Keratinocyte (primary cell): ENCODE results near the gene MGAT5B. TPM values are rescaled to one million over a fixed set of nuclear protein-coding genes. Genes with fewer than 3 reads are reported as not detected.

Experiments
- DNase-seq: peaks from one replicate; pipeline ENCODE4 v3.0.0-alpha.2; 2011; ENCODE audit warnings: low read depth, missing footprints, low spot score
- FAIRE-seq: peaks from 2 replicates; lab custom pipeline; 2011; peaks lifted over from hg19 to GRCh38; lab: Jason Lieb, UNC
- H2AFZ ChIP-seq: 2 replicates; pipeline ENCODE4 v1.6.0; 2012; ENCODE audit warnings: low read length, control low read depth, inconsistent platforms; ENCODE audit not compliant: control insufficient read depth
- H3K27ac ChIP-seq: 2 replicates; pipeline ENCODE4 v1.5.1; 2011; ENCODE audit warnings: low read length; ENCODE audit not compliant: control insufficient read depth, insufficient read depth
- H3K27me3 ChIP-seq: 3 replicates; pipeline ENCODE4 v1.6.0; 2011; ENCODE audit warnings: low read length; ENCODE audit not compliant: control insufficient read depth, insufficient read depth; ENCODE audit errors: extremely low read depth
- H3K36me3 ChIP-seq, 2 experiments: 2 replicates in 1 of 2; 3 replicates in 1 of 2; pipeline ENCODE4 v1.5.1; 2011; ENCODE audit warnings: low read length in 2 of 2, mild to moderate bottlenecking in 1 of 2; ENCODE audit not compliant: control insufficient read depth in 2 of 2, insufficient read depth in 2 of 2; ENCODE audit errors: extremely low read depth in 1 of 2
- H3K4me1 ChIP-seq: 3 replicates; pipeline ENCODE4 v1.5.1; 2011; ENCODE audit warnings: low read length; ENCODE audit not compliant: control insufficient read depth, insufficient read depth; ENCODE audit errors: extremely low read depth
- H3K4me2 ChIP-seq: 3 replicates; pipeline ENCODE4 v1.6.0; 2011; ENCODE audit warnings: low read depth, low read length; ENCODE audit not compliant: control insufficient read depth, insufficient read depth; ENCODE audit errors: extremely low read depth
- H3K4me3 ChIP-seq, 3 experiments: fragments of 200-600 bp in 1 of 3; sonication (generic) in 1 of 3; 2 replicates in 2 of 3; 3 replicates in 1 of 3; pipeline ENCODE4 v1.5.1; 2011 to 2016; ENCODE audit warnings: low read length in 3 of 3, mild to moderate bottlenecking in 3 of 3, control low read depth in 2 of 3, inconsistent platforms in 1 of 3, low read depth in 1 of 3, mixed read lengths in 1 of 3, mixed run types in 1 of 3, moderate library complexity in 1 of 3; ENCODE audit not compliant: control insufficient read depth in 2 of 3, insufficient read depth in 2 of 3; ENCODE audit errors: extremely low read depth in 1 of 3
- H3K79me2 ChIP-seq: 2 replicates; pipeline ENCODE4 v1.6.0; 2012; ENCODE audit warnings: low read length; ENCODE audit not compliant: control insufficient read depth, insufficient read depth
- H3K9ac ChIP-seq: 3 replicates; pipeline ENCODE4 v1.6.0; 2011; ENCODE audit warnings: low read length; ENCODE audit not compliant: control insufficient read depth, insufficient read depth; ENCODE audit errors: extremely low read depth
- H3K9me1 ChIP-seq: 3 replicates; pipeline ENCODE4 v1.6.0; 2011; ENCODE audit warnings: low read length; ENCODE audit not compliant: control insufficient read depth, insufficient read depth; ENCODE audit errors: extremely low read depth
- H3K9me3 ChIP-seq: 2 replicates; pipeline ENCODE4 v1.5.1; 2012; ENCODE audit warnings: low read depth, low read length; ENCODE audit not compliant: control insufficient read depth
- H4K20me1 ChIP-seq: 3 replicates; pipeline ENCODE4 v1.6.0; 2011; ENCODE audit warnings: low read length; ENCODE audit not compliant: control insufficient read depth, insufficient read depth; ENCODE audit errors: extremely low read depth
- EZH2 ChIP-seq: IDR thresholded peaks from one replicate; pipeline ENCODE4 v1.6.1; 2012; ENCODE audit warnings: inconsistent platforms, mild to moderate bottlenecking, low read length, moderate library complexity
- dilution Hi-C: fragments of 300-500 bp; cut with MboI; formaldehyde crosslinking; loops from one replicate; pipeline ENCODE4 v1.7.0; 2020; ENCODE audit warnings: low sequenced_read_pairs; ENCODE audit not compliant: extremely low pct_ligation_motif_present
- polyA plus RNA-seq, 5 experiments: library from polyadenylated mRNA; depleted of rRNA in 3 of 5; stranded (reverse) in 3 of 5; stranded (forward) in 1 of 5; unstranded in 1 of 5; fragments of >200 nt; gene quantifications; 1 replicate in 1 of 5; 2 replicates in 3 of 5; 3 replicates in 1 of 5; pipeline versions ENCODE4 v1.2.1 to v1.2.3, GENCODE V29; 2011 to 2012; ENCODE audit warnings: missing spikeins in 2 of 5, low read depth in 1 of 5, low replicate concordance in 1 of 5
- TF ChIP-seq, protein P1 (sequence below), 3 experiments: IDR thresholded peaks in 1 of 3; conservative IDR thresholded peaks in 1 of 3; optimal IDR thresholded peaks in 1 of 3; 2 replicates in 2 of 3; 3 replicates in 1 of 3; pipeline versions ENCODE3 to v1.5.1; 2011; ENCODE audit warnings: low read length in 3 of 3, mild to moderate bottlenecking in 3 of 3, moderate library complexity in 2 of 3, control low read depth in 1 of 3, inconsistent platforms in 1 of 3; ENCODE audit not compliant: insufficient read depth in 2 of 3; ENCODE audit errors: extremely low read depth in 1 of 3

Gene MGAT5B
- polyA plus RNA-seq, 1 donor (not counting 4 experiments of a cell fraction or from before 2014, with no cell fraction given), result 0.29 TPM

DNA sequence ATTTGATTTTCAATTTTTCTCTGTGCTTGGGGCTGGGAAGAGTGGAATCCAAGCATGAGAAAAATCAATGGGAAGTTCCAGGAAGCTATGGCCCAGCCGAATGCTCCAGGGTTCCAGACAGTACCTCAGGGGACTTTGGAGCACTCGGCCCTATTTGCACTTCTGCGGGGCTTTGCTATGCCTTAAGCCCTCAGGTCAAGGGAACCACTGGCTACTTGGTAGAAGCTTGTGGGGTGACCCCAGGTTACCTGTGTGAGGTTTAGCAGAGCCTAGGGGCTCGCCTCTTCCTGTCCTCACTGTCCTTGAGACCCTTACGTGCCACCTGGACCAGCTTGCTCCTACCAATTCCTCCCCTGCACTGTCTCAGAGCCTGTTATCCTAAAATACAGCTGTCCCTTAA lies 121.3 kb downstream of the MGAT5B start:
- no peak overlapping the region for H3K9ac ChIP-seq
- no peak overlapping the region for H3K4me2 ChIP-seq
- no peak for TF ChIP-seq EZH2
- TF ChIP-seq, protein P1, sequence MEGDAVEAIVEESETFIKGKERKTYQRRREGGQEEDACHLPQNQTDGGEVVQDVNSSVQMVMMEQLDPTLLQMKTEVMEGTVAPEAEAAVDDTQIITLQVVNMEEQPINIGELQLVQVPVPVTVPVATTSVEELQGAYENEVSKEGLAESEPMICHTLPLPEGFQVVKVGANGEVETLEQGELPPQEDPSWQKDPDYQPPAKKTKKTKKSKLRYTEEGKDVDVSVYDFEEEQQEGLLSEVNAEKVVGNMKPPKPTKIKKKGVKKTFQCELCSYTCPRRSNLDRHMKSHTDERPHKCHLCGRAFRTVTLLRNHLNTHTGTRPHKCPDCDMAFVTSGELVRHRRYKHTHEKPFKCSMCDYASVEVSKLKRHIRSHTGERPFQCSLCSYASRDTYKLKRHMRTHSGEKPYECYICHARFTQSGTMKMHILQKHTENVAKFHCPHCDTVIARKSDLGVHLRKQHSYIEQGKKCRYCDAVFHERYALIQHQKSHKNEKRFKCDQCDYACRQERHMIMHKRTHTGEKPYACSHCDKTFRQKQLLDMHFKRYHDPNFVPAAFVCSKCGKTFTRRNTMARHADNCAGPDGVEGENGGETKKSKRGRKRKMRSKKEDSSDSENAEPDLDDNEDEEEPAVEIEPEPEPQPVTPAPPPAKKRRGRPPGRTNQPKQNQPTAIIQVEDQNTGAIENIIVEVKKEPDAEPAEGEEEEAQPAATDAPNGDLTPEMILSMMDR (optimal IDR thresholded peaks at IDR 0.05 in 1 of 3, IDR thresholded peaks at IDR 0.05 in 1 of 3, conservative IDR thresholded peaks at IDR 0.05 in 1 of 3; ENCODE audit: extremely low read depth in 1 of 3, insufficient read depth in 2 of 3, low read length in 3 of 3), result no peak
- no peak for FAIRE-seq
- H3K79me2 ChIP-seq, result no peaks in the 10 kb centered on the region
- H4K20me1 ChIP-seq, result no peaks in the 10 kb centered on the region
- H2AFZ ChIP-seq, result no peak overlapping the region
- H3K4me3 ChIP-seq, result no peak overlapping the region
- no peak for DNase-seq
- H3K27me3 ChIP-seq, result peaks cover 20% of the 10 kb centered on the region
- H3K27ac ChIP-seq, result no peak overlapping the region
- no peaks in the 10 kb centered on the region for H3K9me3 ChIP-seq
- H3K36me3 ChIP-seq, result no peaks in the 10 kb centered on the region
- dilution Hi-C loops, result loop anchor here (25.0 kb wide), 1 partner anchor 102 kb away; no protein-coding TSS in a partner anchor
- no peaks in the 10 kb centered on the region for H3K4me1 ChIP-seq
- H3K9me1 ChIP-seq, result no peaks in the 10 kb centered on the region

DNA sequence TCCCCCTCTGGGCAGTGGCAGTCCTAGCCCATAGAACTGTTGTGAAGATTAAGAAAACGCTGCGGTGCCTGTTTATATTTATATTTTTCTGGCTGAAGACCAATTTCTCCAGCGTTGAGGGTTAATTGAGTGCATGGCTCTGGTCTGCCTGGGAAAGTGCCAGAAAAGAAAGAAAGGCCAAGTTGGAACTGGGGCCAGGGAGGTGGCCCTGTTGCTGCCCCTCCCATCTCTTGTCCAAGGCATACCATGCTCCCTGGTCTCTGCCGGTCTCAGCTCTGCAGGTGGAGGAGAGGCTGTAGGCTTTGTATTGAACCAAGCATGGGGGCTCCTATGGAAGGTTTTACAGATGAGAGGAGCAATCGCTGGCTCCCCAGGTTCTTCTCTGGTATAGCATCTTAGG lies 124.7 kb downstream of the MGAT5B start:
- Histone ChIP-seq H3K4me3 (no peak overlapping the region), H4K20me1 (no peaks in the 10 kb centered on the region), H3K36me3 (no peaks in the 10 kb centered on the region), H3K4me1 (no peaks in the 10 kb centered on the region), H3K9me3 (no peaks in the 10 kb centered on the region), H3K27me3 (peaks cover 33% of the 10 kb centered on the region), H3K79me2 (no peaks in the 10 kb centered on the region), H3K9me1 (no peaks in the 10 kb centered on the region), H3K9ac (no peak overlapping the region), H3K4me2 (no peak overlapping the region), H3K27ac (no peak overlapping the region), H2AFZ (no peak overlapping the region)
- no peak for FAIRE-seq
- TF ChIP-seq, protein P1 (optimal IDR thresholded peaks at IDR 0.05 in 1 of 3, IDR thresholded peaks at IDR 0.05 in 1 of 3, conservative IDR thresholded peaks at IDR 0.05 in 1 of 3; ENCODE audit: extremely low read depth in 1 of 3, insufficient read depth in 2 of 3, low read length in 3 of 3), result no peak
- no peak for TF ChIP-seq EZH2
- no peak for DNase-seq
- dilution Hi-C loops, result loop anchor here (25.0 kb wide), 1 partner anchor 106 kb away; no protein-coding TSS in a partner anchor
